Measurements from ENCODE around the gene TPI1. TPM values are rescaled to one million over a fixed set of nuclear protein-coding genes. Genes with fewer than 3 reads are reported as not detected.
"Not testable (repeated sequence)": the region's sequence is repeated elsewhere in the genome, so short reads cannot be mapped to it uniquely, and the experiment has no call there.

TPI1 gene
- total RNA-seq, 1 donor from 2014 or later: 1,194 TPM

- no peak for FAIRE-seq
- TF ChIP-seq, protein P1, sequence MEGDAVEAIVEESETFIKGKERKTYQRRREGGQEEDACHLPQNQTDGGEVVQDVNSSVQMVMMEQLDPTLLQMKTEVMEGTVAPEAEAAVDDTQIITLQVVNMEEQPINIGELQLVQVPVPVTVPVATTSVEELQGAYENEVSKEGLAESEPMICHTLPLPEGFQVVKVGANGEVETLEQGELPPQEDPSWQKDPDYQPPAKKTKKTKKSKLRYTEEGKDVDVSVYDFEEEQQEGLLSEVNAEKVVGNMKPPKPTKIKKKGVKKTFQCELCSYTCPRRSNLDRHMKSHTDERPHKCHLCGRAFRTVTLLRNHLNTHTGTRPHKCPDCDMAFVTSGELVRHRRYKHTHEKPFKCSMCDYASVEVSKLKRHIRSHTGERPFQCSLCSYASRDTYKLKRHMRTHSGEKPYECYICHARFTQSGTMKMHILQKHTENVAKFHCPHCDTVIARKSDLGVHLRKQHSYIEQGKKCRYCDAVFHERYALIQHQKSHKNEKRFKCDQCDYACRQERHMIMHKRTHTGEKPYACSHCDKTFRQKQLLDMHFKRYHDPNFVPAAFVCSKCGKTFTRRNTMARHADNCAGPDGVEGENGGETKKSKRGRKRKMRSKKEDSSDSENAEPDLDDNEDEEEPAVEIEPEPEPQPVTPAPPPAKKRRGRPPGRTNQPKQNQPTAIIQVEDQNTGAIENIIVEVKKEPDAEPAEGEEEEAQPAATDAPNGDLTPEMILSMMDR (IDR thresholded peaks at IDR 0.05; ENCODE audit: insufficient read depth, low read length, severe bottlenecking): no peak
These were observed 35.1 kb downstream of the TPI1 start for GRCh38 chr12:6902448-6902847.

DNA sequence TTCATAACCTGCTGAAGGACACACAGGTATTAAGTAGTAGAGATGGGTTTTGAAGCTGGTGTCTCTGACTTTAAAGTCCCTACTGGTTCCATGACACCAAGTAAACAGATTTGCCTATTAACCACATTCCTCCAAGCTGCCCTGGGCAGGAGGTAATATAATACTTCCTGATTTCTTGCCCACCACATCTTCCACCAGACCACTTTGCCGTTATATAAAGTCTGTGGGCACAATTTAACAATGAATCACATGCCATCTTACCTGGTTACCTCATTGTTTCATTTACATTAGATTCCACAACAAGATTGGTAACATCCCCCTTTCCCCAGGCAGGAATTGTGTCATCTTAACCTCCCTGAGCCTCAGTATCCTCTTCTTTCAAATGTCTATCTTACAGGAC, 36.4 kb downstream of the TPI1 start:
- H3K27me3 ChIP-seq (ENCODE audit: control insufficient read depth, insufficient read depth, low read length): no peaks in the 10 kb centered on the region
- no peaks in the 10 kb centered on the region for H3K36me3 ChIP-seq (ENCODE audit: control insufficient read depth, insufficient read depth, low read length)
- no peak overlapping the region for H3K4me3 ChIP-seq (ENCODE audit: low read depth, low read length)
- TF ChIP-seq, protein P1 (IDR thresholded peaks at IDR 0.05; ENCODE audit: insufficient read depth, low read length, severe bottlenecking): no peak
- no peak for FAIRE-seq
- DNase-seq (ENCODE audit: low read depth): peak; percentile 66

More at GRCh38 chr12:6902448-6902847, 35.1 kb downstream of the TPI1 start:
- Histone ChIP-seq H3K27me3 (ENCODE audit: control insufficient read depth, insufficient read depth, low read length) (no peaks in the 10 kb centered on the region), H3K4me3 (ENCODE audit: low read depth, low read length) (no peak overlapping the region), H3K36me3 (ENCODE audit: control insufficient read depth, insufficient read depth, low read length) (no peaks in the 10 kb centered on the region)
- no peak for DNase-seq (ENCODE audit: low read depth)

DNA sequence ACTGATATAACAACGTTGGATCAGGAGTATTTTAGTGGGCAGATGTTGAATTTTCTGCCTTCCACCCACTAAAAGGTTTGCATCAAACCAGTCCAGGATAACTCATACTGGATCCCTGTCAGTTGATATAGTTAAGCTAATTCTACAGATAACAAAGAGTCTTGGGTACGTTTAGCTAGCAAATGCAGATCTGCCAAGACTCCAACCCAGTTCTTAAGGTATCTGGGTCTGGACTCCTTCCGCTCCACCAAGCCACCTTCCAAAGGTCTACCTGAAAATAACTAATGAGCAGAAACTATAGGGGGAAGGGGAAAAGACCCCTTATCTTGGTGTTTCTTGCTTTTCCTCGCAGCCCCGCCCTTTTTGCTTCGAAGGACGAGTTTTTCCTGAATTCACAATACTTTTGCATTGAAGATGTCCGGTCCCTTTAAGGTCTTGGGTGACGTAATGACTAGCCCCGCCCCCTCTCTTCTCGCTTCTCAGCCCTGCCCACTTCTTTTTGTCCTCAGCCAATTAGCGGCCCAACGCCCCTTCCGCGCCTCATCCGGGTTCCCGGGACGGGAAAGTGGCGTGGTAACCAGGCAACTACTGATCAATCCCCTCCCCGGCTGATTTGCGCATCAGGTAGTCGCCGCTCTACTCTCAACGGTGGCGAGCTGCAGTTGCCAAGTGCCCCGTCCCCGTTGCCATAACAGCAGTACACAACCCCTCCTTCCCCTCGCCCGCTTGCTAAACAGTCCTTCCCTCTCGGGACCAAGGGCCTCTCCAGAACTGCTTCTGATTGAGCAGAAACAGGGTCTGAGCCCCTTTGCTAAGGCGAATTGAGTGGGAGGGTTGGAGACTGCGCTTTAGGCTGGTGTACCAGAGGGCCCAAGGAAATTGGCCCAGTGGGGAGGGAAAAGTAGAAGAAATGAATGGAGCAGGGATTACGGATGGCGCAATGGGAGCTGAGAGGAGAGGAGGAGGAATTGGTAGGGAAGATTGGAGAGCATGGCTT, 37.2 kb downstream of the TPI1 start, which contains the start of gene LRRC23:
Gene LRRC23 (plus strand): TSS at position 543 of the 997 bp plus-strand sequence. CDS start 812 bp downstream, outside the sequence.
- DNase-seq (ENCODE audit: low read depth) (peak; percentile 93), FAIRE-seq (peak; percentile 36)
- Histone ChIP-seq H3K27me3 (ENCODE audit: control insufficient read depth, insufficient read depth, low read length) (no peaks in the 10 kb centered on the region), H3K36me3 (ENCODE audit: control insufficient read depth, insufficient read depth, low read length) (no peaks in the 10 kb centered on the region), H3K4me3 (ENCODE audit: low read depth, low read length) (peak within 1 kb of the TSS; percentile 76)
- TF ChIP-seq, protein P1 (IDR thresholded peaks at IDR 0.05; ENCODE audit: insufficient read depth, low read length, severe bottlenecking): no peak

DNA sequence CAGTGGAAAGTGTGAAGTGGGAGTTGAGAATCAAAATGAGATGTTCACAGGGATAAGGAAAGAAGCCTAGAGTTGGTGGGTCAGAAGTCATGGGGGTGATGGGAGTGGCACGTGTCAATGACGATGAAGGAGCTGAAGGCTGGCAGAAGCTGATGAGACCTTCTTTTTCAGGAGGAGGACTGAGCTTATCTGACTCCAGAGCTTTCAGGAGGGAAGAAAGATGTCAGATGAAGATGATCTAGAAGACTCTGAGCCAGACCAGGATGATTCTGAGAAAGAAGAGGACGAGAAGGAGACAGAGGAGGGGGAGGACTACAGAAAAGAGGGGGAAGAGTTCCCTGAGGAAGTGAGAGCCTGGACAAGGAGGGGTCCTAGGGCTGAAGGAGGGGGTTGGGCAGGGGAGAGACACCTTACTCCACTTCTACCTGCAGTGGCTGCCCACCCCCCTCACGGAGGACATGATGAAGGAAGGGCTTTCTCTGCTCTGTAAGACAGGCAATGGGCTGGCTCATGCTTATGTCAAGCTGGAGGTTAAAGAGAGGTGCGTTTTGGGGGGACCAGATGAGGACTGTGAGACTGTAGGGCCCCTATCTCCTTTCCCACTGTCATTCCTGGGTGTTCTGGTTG, 38.2 kb downstream of the TPI1 start:
- Histone ChIP-seq H3K27me3 (ENCODE audit: control insufficient read depth, insufficient read depth, low read length) (no peaks in the 10 kb centered on the region), H3K36me3 (ENCODE audit: control insufficient read depth, insufficient read depth, low read length) (no peaks in the 10 kb centered on the region), H3K4me3 (ENCODE audit: low read depth, low read length) (no peak overlapping the region)
- DNase-seq (ENCODE audit: low read depth) (no peak), FAIRE-seq (no peak)
- TF ChIP-seq, protein P1 (IDR thresholded peaks at IDR 0.05; ENCODE audit: insufficient read depth, low read length, severe bottlenecking): no peak

GRCh38 chr12:6908141-6908540, 40.8 kb downstream of the TPI1 start:
- not testable (repeated sequence) for H3K27me3 ChIP-seq (ENCODE audit: control insufficient read depth, insufficient read depth, low read length); H3K36me3 ChIP-seq (ENCODE audit: control insufficient read depth, insufficient read depth, low read length); H3K4me3 ChIP-seq (ENCODE audit: low read depth, low read length); FAIRE-seq; DNase-seq (ENCODE audit: low read depth)
